ENCODE measurements around the gene AMMECR1.
"Not testable (repeated sequence)": the region's sequence is repeated elsewhere in the genome, so short reads cannot be mapped to it uniquely, and the experiment has no call there.

Gene AMMECR1

DNA sequence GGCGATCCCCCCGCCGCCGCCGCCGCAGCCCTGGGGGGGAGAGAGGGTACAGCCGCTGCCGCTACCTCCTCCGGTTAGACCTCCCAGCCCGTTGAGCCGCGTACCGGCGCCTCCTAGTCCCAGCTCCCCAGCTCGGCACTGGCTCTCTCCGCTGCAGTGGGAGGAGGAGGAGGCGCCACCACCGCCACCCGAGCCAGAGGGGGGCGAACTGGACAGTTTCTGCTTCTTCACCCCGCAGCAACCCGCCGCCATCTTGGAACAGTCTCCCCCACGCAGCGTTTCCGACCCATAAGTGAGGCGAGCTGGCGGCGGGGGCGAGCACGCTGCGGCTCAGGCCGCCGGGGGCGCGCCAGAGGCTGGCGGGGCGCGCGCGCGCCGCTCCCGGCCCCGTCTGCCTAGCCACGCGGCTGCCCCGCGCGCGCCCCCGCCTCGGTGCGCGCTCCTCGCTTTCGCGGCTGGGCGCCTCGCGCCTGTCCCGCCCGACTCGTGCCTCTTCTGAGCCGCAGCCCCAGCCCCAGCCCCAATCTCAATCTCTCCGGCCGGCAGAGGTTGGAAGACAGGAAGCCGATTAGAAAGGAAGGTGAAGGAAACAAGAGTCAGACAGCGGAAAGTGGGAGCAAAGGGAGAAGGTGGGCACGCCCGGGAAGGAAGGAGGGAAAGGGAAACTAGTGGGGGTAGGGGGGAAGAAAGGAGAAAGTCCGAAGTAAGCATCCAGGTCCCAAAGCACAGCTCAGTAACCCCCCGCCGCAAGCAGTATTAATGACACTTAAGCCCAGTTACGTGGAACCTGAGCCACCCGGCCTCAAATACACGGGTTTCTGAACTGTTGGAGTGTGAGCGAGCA lies at the start of gene AMMECR1:
TSS of gene AMMECR1 (minus strand) at position 266 of the 844 bp plus-strand sequence. CDS start at position 252, 14 bp downstream.
- H3K9me3 Mint-ChIP-seq: no peaks in the 10 kb centered on the region
- H3K36me3 Mint-ChIP-seq: no peaks in the 10 kb centered on the region
- peak within 1 kb of the TSS; percentile 91 for H3K4me3 Mint-ChIP-seq
- H3K27ac Mint-ChIP-seq: peak within 1 kb of the TSS; percentile 96
- H3K27me3 Mint-ChIP-seq: no peaks in the 10 kb centered on the region
- H3K4me1 Mint-ChIP-seq: peaks cover 26% of the 10 kb centered on the region

- H3K9me3 Mint-ChIP-seq: no peaks in the 10 kb centered on the region
- H3K27me3 Mint-ChIP-seq: no peaks in the 10 kb centered on the region
- H3K36me3 Mint-ChIP-seq: no peaks in the 10 kb centered on the region
- no peak overlapping the region for H3K27ac Mint-ChIP-seq
- H3K4me3 Mint-ChIP-seq: no peak overlapping the region
- H3K4me1 Mint-ChIP-seq: no peaks in the 10 kb centered on the region
Measured at GRCh38 chrX:110363244-110363643, 45.4 kb upstream of the AMMECR1 start.

DNA sequence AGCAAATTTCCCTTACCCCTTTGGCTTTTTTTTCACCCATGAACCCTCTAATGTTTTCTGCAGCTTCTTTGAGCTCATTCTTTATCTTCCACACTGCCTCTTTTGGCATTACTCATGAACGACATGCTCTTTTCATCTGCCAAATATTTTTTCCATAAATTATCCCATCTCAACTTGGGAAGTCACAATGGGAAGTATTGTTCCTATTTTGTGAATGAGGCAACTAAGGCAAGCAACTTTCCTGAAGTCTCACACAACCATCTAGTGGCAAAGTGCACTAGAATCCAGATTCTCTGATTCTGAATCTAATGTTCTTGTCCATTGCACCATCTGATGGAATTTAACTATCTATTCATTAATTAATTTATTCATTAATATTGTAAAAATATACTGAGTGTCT lies 41.4 kb upstream of the AMMECR1 start:
- Mint-ChIP-seq H3K4me1 (no peaks in the 10 kb centered on the region), H3K27ac (no peak overlapping the region), H3K4me3 (no peak overlapping the region), H3K36me3 (no peaks in the 10 kb centered on the region), H3K27me3 (no peaks in the 10 kb centered on the region), H3K9me3 (no peaks in the 10 kb centered on the region)

DNA sequence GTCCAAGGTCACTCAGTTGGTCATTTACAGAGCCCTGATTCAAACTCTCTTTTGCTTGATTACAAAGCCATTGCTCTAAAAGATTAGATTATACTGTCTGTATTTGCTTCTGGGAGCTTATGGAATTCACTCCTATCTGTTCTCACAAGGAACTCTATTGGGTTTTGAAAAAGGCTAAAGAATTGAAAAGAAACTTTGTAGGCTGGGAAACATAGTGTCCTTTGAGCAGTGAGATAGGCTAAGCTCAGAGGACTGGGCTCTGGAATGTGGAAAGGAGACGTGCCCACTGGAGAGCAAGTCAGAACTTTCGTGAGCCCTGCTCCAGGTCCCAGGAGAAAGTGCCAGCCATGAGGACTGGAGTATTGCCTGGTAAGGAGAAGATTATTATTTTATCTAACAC lies 40.7 kb upstream of the AMMECR1 start, which contains the start of gene RTL9:
TSS of gene RTL9 (plus strand) at position 301 of the 400 bp plus-strand sequence. CDS start 91,770 bp downstream, outside the sequence.
- Mint-ChIP-seq H3K27me3 (no peaks in the 10 kb centered on the region), H3K36me3 (no peaks in the 10 kb centered on the region), H3K4me1 (no peaks in the 10 kb centered on the region), H3K9me3 (no peaks in the 10 kb centered on the region), H3K27ac (no peak within 1 kb of the TSS), H3K4me3 (no peak within 1 kb of the TSS)

DNA sequence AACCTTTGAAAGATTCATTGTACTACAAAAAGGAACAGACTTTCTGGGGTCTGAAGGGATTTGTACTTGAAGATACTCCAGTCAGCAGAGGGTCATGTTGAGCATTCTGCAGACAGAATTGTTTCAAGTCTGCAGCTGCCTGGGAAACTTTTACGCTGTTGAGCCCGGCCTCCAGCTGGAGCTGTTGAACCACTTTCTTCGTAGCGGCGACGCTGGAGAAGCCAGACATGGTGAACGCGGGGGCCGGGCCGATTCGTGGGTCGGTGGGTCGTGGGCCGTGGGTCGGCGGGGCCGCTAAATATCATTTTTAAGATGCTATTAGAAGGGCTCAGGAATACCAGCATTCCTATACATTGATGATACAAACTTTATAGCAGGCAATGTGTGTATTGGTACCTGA lies 28.8 kb upstream of the AMMECR1 start:
- Mint-ChIP-seq H3K27me3 (no peaks in the 10 kb centered on the region), H3K27ac (no peak overlapping the region), H3K4me1 (no peaks in the 10 kb centered on the region), H3K9me3 (no peaks in the 10 kb centered on the region), H3K4me3 (no peak overlapping the region), H3K36me3 (no peaks in the 10 kb centered on the region)

GRCh38 chrX:110341189-110342035 lies 23.5 kb upstream of the AMMECR1 start:
- no peaks in the 10 kb centered on the region for H3K36me3 Mint-ChIP-seq
- no peaks in the 10 kb centered on the region for H3K9me3 Mint-ChIP-seq
- no peaks in the 10 kb centered on the region for H3K27me3 Mint-ChIP-seq
- H3K4me3 Mint-ChIP-seq: no peak overlapping the region
- no peaks in the 10 kb centered on the region for H3K4me1 Mint-ChIP-seq
- H3K27ac Mint-ChIP-seq: no peak overlapping the region

DNA sequence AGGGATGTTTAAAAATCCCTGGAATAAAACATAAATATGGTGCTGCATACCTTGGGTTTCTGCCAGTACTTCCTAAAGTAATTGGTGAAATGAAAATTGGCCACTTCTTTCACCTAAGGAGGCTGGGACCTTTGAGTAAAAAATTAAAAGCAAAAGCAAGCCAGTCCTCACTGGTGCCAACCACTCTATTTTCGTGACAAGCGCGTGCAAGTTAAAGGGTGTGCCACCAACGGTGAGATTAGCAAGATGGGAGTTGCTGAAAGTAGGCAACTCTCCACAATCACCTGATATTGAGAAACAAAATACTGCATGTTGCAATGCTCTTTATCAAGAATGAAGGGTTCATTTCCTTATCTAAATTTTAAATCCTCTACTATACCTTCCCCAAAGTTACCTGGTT lies 21.1 kb upstream of the AMMECR1 start:
- no peak overlapping the region for H3K4me3 Mint-ChIP-seq
- no peak overlapping the region for H3K27ac Mint-ChIP-seq
- no peaks in the 10 kb centered on the region for H3K36me3 Mint-ChIP-seq
- H3K27me3 Mint-ChIP-seq: no peaks in the 10 kb centered on the region
- no peaks in the 10 kb centered on the region for H3K9me3 Mint-ChIP-seq
- H3K4me1 Mint-ChIP-seq: no peaks in the 10 kb centered on the region

GRCh38 chrX:110333458-110333857 lies 15.6 kb upstream of the AMMECR1 start:
- not testable (repeated sequence) for H3K4me1 Mint-ChIP-seq, H3K27me3 Mint-ChIP-seq, H3K9me3 Mint-ChIP-seq, H3K4me3 Mint-ChIP-seq, H3K36me3 Mint-ChIP-seq, H3K27ac Mint-ChIP-seq

- no peaks in the 10 kb centered on the region for H3K27me3 Mint-ChIP-seq
- H3K36me3 Mint-ChIP-seq: peaks cover 1% of the 10 kb centered on the region
- no peaks in the 10 kb centered on the region for H3K4me1 Mint-ChIP-seq
- H3K9me3 Mint-ChIP-seq: no peaks in the 10 kb centered on the region
- H3K27ac Mint-ChIP-seq: no peak overlapping the region
- no peak overlapping the region for H3K4me3 Mint-ChIP-seq
Measured at GRCh38 chrX:110331444-110332030, 13.7 kb upstream of the AMMECR1 start.

DNA sequence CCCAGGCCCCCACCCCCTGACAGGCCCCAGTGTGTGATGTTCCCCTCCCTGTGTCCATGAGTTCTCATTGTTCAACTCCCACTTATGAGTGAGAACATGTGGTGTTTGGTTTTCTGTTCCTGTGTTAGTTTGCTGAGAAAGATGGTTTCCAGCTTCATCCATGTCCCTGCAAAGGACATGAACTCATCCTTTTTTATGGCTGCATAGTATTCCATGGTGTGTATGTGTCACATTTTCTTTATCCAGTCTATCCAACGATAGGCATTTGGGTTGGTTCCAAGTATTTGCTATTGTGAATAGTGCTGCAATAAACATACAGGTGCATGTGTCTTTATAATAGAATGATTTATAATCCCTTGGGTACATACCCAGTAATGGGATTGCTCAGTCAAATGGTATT lies 10.7 kb upstream of the AMMECR1 start:
- H3K27me3 Mint-ChIP-seq, H3K4me1 Mint-ChIP-seq, H3K4me3 Mint-ChIP-seq, H3K27ac Mint-ChIP-seq, H3K36me3 Mint-ChIP-seq, H3K9me3 Mint-ChIP-seq: not testable (repeated sequence)

DNA sequence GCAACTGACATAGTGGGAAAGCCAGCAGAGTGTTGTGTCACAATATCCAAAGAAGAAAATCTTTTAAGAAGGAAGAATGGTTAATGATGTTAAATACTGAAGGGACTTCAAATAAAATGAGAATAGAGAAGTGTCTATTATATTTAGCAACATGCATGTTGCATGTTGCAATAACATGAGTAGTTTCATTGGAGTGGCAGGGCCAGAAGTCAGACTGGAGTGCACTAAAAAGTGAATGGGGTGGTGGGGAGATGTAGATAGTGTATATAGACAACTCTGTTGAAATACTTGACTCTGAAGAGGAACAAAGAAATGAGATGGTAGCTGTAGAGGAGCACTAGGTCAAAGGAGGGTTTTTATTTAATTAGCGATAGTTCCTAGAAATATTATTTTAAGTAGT lies 9.5 kb upstream of the AMMECR1 start:
- no peak overlapping the region for H3K27ac Mint-ChIP-seq
- no peaks in the 10 kb centered on the region for H3K27me3 Mint-ChIP-seq
- H3K4me3 Mint-ChIP-seq: no peak overlapping the region
- no peaks in the 10 kb centered on the region for H3K36me3 Mint-ChIP-seq
- H3K9me3 Mint-ChIP-seq: no peaks in the 10 kb centered on the region
- no peaks in the 10 kb centered on the region for H3K4me1 Mint-ChIP-seq

DNA sequence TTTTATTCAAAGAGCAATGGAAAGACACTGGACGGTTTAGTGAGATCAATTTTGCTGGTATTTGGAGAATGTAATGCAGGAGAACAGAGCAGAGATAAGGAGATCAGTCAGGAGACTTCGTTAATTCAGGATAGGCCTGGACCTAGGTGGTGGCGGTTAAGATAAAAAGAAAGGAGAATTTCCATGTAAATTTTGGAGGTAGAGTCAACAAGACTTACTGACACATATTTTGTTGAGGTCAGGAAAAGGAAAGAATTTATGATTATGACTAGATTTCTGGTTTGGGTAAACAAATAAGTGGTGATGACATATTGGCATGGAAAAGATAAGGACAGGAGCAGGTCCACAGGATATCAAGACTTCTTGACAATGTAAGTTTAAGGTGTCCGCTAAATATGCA lies 8.8 kb upstream of the AMMECR1 start:
- Mint-ChIP-seq H3K27ac (no peak overlapping the region), H3K27me3 (no peaks in the 10 kb centered on the region), H3K4me1 (peaks cover 4% of the 10 kb centered on the region), H3K9me3 (no peaks in the 10 kb centered on the region), H3K36me3 (no peaks in the 10 kb centered on the region), H3K4me3 (no peak overlapping the region)

DNA sequence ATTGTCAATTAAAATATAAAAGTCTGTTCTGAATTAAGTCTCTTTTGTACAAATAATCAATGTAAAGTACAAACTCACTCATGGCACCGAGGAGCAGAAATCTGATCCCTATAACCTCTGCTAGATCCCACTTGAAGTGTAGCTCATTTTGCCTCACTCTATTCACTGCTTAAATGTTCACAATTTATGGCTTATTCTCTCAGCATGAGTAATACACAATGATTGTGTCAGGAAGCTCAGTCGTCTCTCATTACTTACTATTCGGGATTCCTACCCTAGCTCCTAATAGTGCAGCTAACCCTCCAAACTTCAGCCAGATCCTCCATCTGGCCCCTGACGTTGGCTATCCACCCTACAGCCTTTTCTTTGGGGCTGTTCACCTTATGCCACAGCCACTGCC lies 4.7 kb upstream of the AMMECR1 start:
- peaks cover 8% of the 10 kb centered on the region for H3K4me1 Mint-ChIP-seq
- H3K27ac Mint-ChIP-seq: no peak overlapping the region
- no peak overlapping the region for H3K4me3 Mint-ChIP-seq
- no peaks in the 10 kb centered on the region for H3K36me3 Mint-ChIP-seq
- no peaks in the 10 kb centered on the region for H3K27me3 Mint-ChIP-seq
- no peaks in the 10 kb centered on the region for H3K9me3 Mint-ChIP-seq

- Mint-ChIP-seq H3K9me3 (no peaks in the 10 kb centered on the region), H3K27me3 (no peaks in the 10 kb centered on the region), H3K36me3 (no peaks in the 10 kb centered on the region), H3K4me3 (no peak overlapping the region), H3K4me1 (peaks cover 8% of the 10 kb centered on the region), H3K27ac (no peak overlapping the region)
Measured at GRCh38 chrX:110321670-110322069, 3.8 kb upstream of the AMMECR1 start.

GRCh38 chrX:110321081-110321480 lies 3.2 kb upstream of the AMMECR1 start:
- H3K27ac Mint-ChIP-seq: no peak overlapping the region
- H3K4me3 Mint-ChIP-seq: no peak overlapping the region
- no peaks in the 10 kb centered on the region for H3K27me3 Mint-ChIP-seq

More at GRCh38 chrX:110321081-110321480, 3.2 kb upstream of the AMMECR1 start:
- H3K9me3 Mint-ChIP-seq: no peaks in the 10 kb centered on the region
- H3K36me3 Mint-ChIP-seq: no peaks in the 10 kb centered on the region
- peaks cover 8% of the 10 kb centered on the region for H3K4me1 Mint-ChIP-seq
